Liver (tissue), 3 donors: ENCODE data around the gene RAVER2.

Experiments used
- CTCF ChIP-seq: fragments of 150-350 bp; IDR thresholded peaks from 2 replicates; pipeline ENCODE4 v1.5.1; 2017; ENCODE audit warnings: improper control_type of control experiment, low read depth, low read length; ENCODE audit not compliant: missing input control
- EGR1 ChIP-seq, 2 donors: IDR thresholded peaks; 2 replicates each; pipeline ENCODE4 v1.6.1; 2016 to 2018; ENCODE audit warnings: antibody characterized with exemption in 2 of 2, low read depth in 2 of 2
- RAD21 ChIP-seq, 2 donors: IDR thresholded peaks; 2 replicates each; pipeline ENCODE4 v1.6.1; 2016; ENCODE audit warnings: antibody characterized with exemption in 2 of 2, mild to moderate bottlenecking in 2 of 2
- donor health status: healthy.
- donor health status: healthy.

GRCh38 chr1:64754173-64754572, 9.3 kb downstream of the RAVER2 start:
- TF ChIP-seq EGR1 (IDR thresholded peaks at IDR 0.05; ENCODE audit: low read depth in 2 of 2) (no peak), CTCF (no peak), RAD21 (IDR thresholded peaks at IDR 0.05) (no peak)
